GM18526 (cell line): ENCODE results near the gene CRIP3.

Experiments used
- POLR2A ChIP-seq: IDR thresholded peaks from 3 replicates; pipeline ENCODE4 v1.6.1; 2011; ENCODE audit not compliant: insufficient read length; ENCODE audit errors: extremely low read depth

The CRIP3 gene, protein sequence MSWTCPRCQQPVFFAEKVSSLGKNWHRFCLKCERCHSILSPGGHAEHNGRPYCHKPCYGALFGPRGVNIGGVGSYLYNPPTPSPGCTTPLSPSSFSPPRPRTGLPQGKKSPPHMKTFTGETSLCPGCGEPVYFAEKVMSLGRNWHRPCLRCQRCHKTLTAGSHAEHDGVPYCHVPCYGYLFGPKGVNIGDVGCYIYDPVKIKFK

DNA sequence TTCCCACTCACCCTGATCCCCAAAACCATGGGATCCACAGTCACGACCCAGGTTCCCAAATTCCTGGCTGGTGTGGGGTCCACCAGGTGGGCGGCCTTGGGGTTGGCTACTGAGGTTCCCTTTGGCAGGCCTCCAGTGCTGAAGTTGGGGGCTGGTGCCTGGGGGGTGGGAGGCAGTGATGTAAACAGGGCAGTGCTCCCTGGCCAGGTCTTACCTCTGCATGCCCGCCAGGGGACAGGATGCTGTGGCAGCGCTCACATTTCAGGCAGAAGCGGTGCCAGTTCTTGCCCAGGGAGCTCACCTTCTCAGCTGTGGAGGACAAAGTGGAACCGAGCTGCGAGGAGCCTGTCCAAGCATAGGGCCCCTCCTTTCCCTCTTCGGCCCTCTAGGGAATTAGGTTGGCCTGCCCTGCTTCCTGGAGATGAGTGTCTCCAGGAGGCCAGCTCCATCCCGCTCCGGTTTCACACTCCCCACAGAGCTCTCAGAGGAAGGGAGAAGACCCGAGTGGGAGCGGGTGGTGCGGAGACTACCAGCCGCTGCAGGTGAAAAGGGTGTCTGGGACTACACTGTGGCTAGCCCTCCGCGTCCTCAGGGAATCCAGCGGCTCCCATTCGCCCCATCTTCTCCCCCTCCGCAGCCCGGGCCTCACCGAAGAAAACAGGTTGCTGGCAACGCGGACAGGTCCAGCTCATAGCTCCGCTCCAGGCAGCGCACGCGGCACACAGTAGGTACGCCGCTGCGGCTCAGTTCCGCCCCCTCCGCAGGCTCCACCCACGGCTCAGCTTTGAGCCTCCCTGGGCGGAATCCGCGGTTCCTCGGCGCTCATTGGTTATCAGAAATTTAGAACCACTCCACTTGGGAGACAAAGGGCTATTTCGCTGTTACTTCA is at the start of gene CRIP3:
CRIP3 (minus strand) TSS at position 726 of the 889 bp plus-strand sequence; CDS start at position 692, 34 bp downstream.
- TF ChIP-seq POLR2A, result peak; percentile 40

GRCh38 chr6:43355862-43356590 is 47.4 kb upstream of the CRIP3 start:
- no peak for TF ChIP-seq POLR2A

GRCh38 chr6:43347444-43347843 is 38.8 kb upstream of the CRIP3 start:
- no peak for TF ChIP-seq POLR2A

DNA sequence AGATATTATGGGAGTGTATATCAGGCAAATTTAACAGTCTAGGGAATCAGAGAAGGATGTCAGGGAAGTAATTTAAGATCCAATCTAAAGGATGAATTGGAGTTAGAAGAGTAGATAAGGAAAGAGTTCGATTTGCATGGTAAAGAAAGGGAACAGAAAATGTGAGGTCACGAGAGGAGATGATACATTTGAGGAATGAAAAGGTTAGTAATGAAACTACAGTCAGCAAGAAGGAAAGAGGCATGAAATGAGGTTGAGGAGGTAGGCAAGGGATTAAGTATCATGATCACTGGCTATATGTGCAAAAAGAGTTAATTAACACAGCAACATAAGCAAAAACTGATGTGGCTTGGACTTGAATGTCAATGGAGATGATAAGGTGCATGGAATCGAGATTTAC is 38.4 kb upstream of the CRIP3 start:
- no peak for TF ChIP-seq POLR2A

DNA sequence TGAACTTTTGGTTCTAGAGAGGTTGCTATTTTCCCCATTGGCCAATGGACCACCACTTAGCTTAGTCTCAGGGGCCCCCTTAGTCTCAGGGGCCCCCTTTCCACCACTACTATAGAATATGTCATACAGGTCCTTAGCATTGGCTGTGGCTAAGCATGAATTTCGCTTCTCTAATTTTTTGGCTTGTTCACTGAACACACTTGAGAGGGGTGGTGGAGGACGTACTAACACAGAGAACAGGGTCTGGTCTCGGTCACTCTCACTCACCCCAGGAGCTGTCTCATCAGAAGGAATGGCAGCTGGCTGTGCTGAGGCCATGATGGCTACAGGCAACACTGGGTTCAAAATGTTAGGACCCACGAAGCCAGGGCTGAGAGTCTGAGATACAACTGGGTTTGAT is 30.5 kb upstream of the CRIP3 start:
- TF ChIP-seq POLR2A, result no peak

GRCh38 chr6:43338243-43338642 is 29.6 kb upstream of the CRIP3 start:
- peak; percentile 28 for TF ChIP-seq POLR2A

- TF ChIP-seq POLR2A, result no peak
Observed at GRCh38 chr6:43336382-43336781, 27.8 kb upstream of the CRIP3 start.

DNA sequence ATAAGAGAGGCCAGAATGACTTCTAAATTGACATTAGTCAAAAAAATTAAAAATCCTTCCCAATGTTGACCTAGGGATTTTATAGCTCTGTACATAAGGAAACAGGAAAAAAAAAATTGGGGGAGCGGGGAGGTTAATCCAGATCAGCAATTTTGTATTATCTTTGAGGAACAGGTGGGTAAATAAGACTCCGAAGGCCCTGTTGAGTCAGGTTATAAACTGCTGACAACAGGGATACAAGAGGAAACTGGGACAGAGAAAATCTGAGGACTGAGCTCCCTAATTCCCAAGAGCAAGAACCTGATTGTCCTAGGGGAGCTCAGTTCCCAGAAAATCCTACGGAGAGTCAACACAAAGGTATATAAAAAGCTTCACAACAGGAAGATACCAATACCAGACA is 26.8 kb upstream of the CRIP3 start:
- TF ChIP-seq POLR2A, result no peak

DNA sequence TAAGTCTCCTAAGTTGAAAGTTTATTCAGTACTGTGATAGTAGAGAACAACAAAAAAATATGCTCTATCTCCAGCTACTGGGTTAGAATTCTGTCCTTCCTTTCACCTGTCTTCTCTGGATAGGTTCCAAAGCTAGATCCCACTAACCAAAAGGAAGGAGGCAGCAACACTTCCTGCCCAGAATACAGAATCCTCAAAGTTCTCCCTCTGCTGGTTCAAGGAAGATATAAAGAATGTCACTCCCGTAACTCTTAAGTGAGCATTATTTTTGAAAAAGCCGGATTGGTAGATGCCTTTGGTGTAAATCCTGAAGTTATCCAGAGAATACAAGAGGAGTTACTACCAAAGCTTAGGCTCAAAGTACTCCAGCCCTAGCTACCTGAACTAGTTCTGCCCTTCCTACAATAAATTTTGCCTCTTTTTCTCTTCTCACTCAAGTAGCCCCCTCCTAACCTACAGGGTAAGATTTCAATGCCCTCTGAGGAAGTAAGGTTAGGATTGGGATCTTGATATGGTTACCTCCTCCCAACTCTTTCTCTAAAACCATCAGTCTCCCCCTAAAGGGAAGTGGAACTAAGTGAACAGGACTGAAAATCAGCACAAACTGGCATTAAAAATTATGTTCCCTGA is 26.0 kb upstream of the CRIP3 start:
- no peak for TF ChIP-seq POLR2A

DNA sequence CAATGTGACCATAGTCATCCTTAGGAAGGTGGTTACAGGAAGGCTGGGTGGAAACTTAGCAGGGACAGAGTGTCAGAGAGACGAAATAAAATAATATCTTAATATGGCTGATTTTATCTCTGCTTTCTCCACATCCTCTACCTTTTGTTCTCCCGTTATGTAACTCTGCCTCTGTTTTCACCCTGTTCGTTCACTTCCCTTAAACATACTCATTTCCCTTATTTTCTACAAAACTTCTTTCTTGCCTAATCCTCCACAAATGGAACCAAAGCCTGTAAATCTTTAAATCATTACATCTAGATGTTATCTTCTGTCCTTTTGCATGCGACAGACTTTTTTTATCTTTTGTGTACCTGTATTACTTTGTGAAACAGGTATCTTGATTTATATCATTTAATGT is 23.3 kb upstream of the CRIP3 start:
- no peak for TF ChIP-seq POLR2A

- no peak for TF ChIP-seq POLR2A
Observed at GRCh38 chr6:43331470-43331869, 22.8 kb upstream of the CRIP3 start.

- TF ChIP-seq POLR2A, result no peak
Observed at GRCh38 chr6:43328528-43328927, 19.9 kb upstream of the CRIP3 start.

GRCh38 chr6:43325876-43326275 is 17.2 kb upstream of the CRIP3 start:
- no peak for TF ChIP-seq POLR2A

- TF ChIP-seq POLR2A, result no peak
Observed at GRCh38 chr6:43318011-43318410, 9.4 kb upstream of the CRIP3 start.

- TF ChIP-seq POLR2A, result no peak
Observed at GRCh38 chr6:43313813-43314212, 5.2 kb upstream of the CRIP3 start.
